ENCODE results near the gene TMEM63A. TPM values are rescaled to one million over a fixed set of nuclear protein-coding genes. Genes with fewer than 3 reads are reported as not detected.

The TMEM63A gene
- total and polyA plus RNA-seq, 10 donors, result 15.0 to 143 (median 109) TPM

GRCh38 chr1:225852413-225853124 is 29.6 kb downstream of the TMEM63A start:
- intact Hi-C loops (cut with DNase I; ENCODE audit: low total_unique reads), result no loop called here
- DNase-seq, result no peak
- Histone ChIP-seq H3K36me3 (peaks cover 3 to 100% (median 44%) of the 10 kb centered on the region in 6 donors), H3K27ac (peak overlapping the region in 4 of 8 donors; percentile 15 to 90 (median 45)), H3K9me3 (no peaks in the 10 kb centered on the region), H3K27me3 (replicated peaks in 1 of 7) (no peaks in the 10 kb centered on the region), H3K4me1 (peaks cover 26 to 84% (median 48%) of the 10 kb centered on the region in 6 donors), H3K4me3 (no peak overlapping the region)
- whole genome bisulfite sequencing, 5 donors, result 82 to 91% (median 84%) methylated on average over 13 of the region's 13 CpGs
- TF ChIP-seq, protein P1, sequence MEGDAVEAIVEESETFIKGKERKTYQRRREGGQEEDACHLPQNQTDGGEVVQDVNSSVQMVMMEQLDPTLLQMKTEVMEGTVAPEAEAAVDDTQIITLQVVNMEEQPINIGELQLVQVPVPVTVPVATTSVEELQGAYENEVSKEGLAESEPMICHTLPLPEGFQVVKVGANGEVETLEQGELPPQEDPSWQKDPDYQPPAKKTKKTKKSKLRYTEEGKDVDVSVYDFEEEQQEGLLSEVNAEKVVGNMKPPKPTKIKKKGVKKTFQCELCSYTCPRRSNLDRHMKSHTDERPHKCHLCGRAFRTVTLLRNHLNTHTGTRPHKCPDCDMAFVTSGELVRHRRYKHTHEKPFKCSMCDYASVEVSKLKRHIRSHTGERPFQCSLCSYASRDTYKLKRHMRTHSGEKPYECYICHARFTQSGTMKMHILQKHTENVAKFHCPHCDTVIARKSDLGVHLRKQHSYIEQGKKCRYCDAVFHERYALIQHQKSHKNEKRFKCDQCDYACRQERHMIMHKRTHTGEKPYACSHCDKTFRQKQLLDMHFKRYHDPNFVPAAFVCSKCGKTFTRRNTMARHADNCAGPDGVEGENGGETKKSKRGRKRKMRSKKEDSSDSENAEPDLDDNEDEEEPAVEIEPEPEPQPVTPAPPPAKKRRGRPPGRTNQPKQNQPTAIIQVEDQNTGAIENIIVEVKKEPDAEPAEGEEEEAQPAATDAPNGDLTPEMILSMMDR (IDR thresholded peaks at IDR 0.05 in 8 of 11, conservative IDR thresholded peaks at IDR 0.05 in 3 of 11), result no peak
- TF ChIP-seq POLR2A (IDR thresholded peaks at IDR 0.05), result no peak
- TF ChIP-seq POLR2AphosphoS5 (IDR thresholded peaks at IDR 0.05), result peak in 1 of 3 donors; percentile 14

GRCh38 chr1:225851805-225852204 is 30.4 kb downstream of the TMEM63A start:
- Histone ChIP-seq H3K4me3 (no peak overlapping the region), H3K4me1 (peaks cover 30 to 88% (median 55%) of the 10 kb centered on the region in 6 donors), H3K27ac (peak overlapping the region in 6 of 8 donors; percentile 13 to 90 (median 30)), H3K27me3 (replicated peaks in 1 of 7) (no peaks in the 10 kb centered on the region), H3K9me3 (no peaks in the 10 kb centered on the region), H3K36me3 (peaks cover 3 to 100% (median 46%) of the 10 kb centered on the region in 6 donors)
- no peak for DNase-seq
- TF ChIP-seq POLR2AphosphoS5 (IDR thresholded peaks at IDR 0.05), result peak in 1 of 3 donors; percentile 46
- TF ChIP-seq, protein P1 (IDR thresholded peaks at IDR 0.05 in 8 of 11, conservative IDR thresholded peaks at IDR 0.05 in 3 of 11), result no peak
- TF ChIP-seq POLR2A (IDR thresholded peaks at IDR 0.05), result no peak
- intact Hi-C loops (cut with DNase I; ENCODE audit: low total_unique reads), result no loop called here
- WGBS, 5 donors, result 22 to 34% (median 29%) methylated on average over 4 of the region's 4 CpGs

DNA sequence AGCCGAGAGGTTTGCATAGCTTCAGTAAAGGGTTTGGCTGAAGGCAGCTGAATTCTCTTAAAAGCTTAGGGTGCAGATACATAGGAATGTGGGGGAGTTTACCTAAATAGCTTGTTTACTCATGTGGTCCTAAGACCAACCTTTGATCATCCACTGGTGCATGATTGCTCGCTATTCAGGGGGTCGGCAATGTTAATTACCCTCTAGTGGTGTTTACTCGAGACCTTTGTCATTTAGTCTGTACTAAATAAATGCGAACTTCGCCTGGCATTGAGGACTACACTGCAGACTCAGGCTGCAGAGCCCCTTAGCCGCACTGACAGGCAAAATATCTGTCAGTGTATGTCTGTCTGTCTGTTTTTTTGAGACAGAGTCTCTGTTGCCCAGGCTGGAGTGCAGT is 31.8 kb downstream of the TMEM63A start:
- TF ChIP-seq POLR2AphosphoS5 (IDR thresholded peaks at IDR 0.05), result no peak
- TF ChIP-seq, protein P1 (IDR thresholded peaks at IDR 0.05 in 8 of 11, conservative IDR thresholded peaks at IDR 0.05 in 3 of 11), result no peak
- no peak for TF ChIP-seq POLR2A (IDR thresholded peaks at IDR 0.05)
- no peak for DNase-seq
- 92 to 94% (median 93%) methylated on average over 7 of the region's 7 CpGs for WGBS, 5 donors
- Histone ChIP-seq H3K9me3 (no peaks in the 10 kb centered on the region), H3K4me1 (peaks cover 27 to 88% (median 51%) of the 10 kb centered on the region in 6 donors), H3K27me3 (replicated peaks in 1 of 7) (no peaks in the 10 kb centered on the region), H3K4me3 (no peak overlapping the region), H3K36me3 (peaks cover 3 to 100% (median 53%) of the 10 kb centered on the region in 6 donors), H3K27ac (peak overlapping the region in 5 of 8 donors; percentile 72 to 90 (median 74))
- intact Hi-C loops (cut with DNase I; ENCODE audit: low total_unique reads), result no loop called here

- DNase-seq, result peak; percentile 88
- H3K27ac ChIP-seq, result peak overlapping the region; percentile 66 to 90 (median 72)
These were observed 32.3 kb downstream of the TMEM63A start for GRCh38 chr1:225849925-225850324.

More at GRCh38 chr1:225849925-225850324, 32.3 kb downstream of the TMEM63A start:
- TF ChIP-seq, protein P1 (IDR thresholded peaks at IDR 0.05 in 8 of 11, conservative IDR thresholded peaks at IDR 0.05 in 3 of 11), result no peak
- TF ChIP-seq POLR2AphosphoS5 (IDR thresholded peaks at IDR 0.05) (peak; percentile 50 to 69 (median 54)), POLR2A (IDR thresholded peaks at IDR 0.05) (no peak)
- Histone ChIP-seq H3K36me3 (peaks cover 0 to 100% (median 52%) of the 10 kb centered on the region in 6 donors), H3K9me3 (no peaks in the 10 kb centered on the region), H3K4me1 (peaks cover 27 to 85% (median 51%) of the 10 kb centered on the region in 6 donors), H3K4me3 (no peak overlapping the region), H3K27me3 (replicated peaks in 1 of 7) (no peaks in the 10 kb centered on the region)
- intact Hi-C loops (cut with DNase I; ENCODE audit: low total_unique reads), result loop anchor here (5.0 to 10.0 kb wide), 2 partner anchors 55 to 373 kb away; no protein-coding TSS in a partner anchor
- WGBS, 5 donors, result 38 to 52% (median 45%) methylated on average over 7 of the region's 7 CpGs

Data from spleen (tissue), 11 donors.